Measurements from ENCODE around the gene EDC4.
"Not testable (repeated sequence)": the region's sequence is repeated elsewhere in the genome, so short reads cannot be mapped to it uniquely, and the experiment has no call there.

Gene EDC4

GRCh38 chr16:67872631-67873434, at the start of gene EDC4:
Gene EDC4 (plus strand): TSS chr16:67873052. CDS start chr16:67873262, 210 bp downstream.
- DNase-seq (ENCODE audit: low read depth) = no peak

- no peak for DNase-seq (ENCODE audit: low read depth)
These were observed 47.7 kb upstream of the EDC4 start for GRCh38 chr16:67825119-67825518.

DNA sequence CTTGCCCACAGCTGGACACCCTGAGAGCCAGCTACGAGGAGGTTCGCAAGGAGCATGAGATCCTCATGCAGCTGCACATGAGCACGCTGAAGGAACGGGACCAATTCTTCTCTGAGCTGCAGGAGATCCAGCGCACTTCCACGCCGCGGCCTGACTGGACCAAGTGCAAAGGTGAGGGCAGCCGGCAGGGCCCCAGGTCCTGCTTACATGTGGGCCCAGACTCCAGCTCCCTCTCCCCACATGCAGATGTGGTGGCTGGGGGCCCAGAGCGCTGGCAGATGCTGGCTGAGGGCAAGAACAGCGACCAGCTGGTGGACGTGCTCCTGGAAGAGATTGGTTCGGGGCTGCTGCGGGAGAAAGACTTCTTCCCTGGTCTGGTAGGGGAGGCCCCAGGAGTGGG, 46.9 kb upstream of the EDC4 start:
- DNase-seq (ENCODE audit: low read depth) = no peak

DNA sequence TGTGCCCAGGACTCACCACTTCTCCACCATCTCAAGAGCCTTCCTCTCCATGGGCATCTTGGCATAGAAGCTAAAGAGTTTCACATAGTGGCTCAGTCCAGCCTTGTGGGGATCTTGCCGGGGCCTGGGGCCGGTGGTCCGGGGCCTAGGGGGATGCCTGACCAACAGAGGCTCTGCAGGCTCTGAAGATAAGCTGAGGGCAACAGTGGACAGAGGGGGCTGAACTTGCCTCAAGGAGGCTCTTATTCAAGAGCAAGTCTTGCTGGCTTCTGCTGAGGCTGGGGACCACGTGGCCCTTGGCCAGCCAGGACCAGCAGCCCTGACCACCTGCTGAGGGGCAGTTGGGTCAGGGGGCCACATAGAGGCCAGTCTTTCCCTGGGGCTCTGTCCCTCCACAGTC, 44.2 kb upstream of the EDC4 start:
- no peak for DNase-seq (ENCODE audit: low read depth)

- no peak for DNase-seq (ENCODE audit: low read depth)
These were observed 39.8 kb upstream of the EDC4 start for GRCh38 chr16:67833030-67833414.

DNA sequence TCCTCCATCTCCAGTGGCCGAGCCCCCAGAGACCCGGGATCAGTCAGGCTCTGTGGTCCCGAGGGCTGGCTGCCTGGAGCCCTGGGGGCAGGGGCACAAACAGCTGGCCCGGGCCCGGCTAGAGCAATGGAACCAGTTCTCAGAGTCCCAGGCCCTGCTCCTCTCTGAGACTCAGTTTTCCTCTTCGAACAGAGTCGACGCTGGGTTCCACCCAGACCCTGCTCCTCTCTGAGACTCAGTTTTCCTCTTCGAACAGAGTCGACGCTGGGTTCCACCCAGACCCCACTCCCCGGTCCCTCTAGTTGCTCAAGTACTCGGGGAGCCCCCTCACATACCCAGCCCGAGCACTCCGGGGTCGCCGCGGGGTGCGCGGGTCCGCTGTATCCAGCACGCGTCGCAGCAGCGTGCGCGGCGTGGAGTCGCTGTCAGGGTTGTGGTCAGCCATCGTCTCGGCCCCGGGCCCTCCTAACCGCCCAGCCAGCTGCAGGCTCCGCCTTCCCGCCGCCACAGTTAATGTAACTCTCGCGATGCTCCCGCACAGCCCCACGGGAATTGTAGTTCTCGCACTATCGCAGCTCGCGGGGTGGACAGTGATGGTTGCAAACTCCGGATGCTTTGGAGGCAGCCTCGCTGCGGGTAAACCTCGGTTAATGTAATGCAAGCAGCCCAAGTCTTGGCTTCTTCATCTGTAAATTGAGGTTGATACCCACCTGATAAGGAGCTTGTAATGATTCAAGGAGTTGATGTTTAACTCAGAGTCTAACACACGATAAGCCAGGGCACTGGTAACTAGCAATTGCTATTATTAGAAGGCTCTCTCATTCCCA, 39.2 kb upstream of the EDC4 start:
- no peak for DNase-seq (ENCODE audit: low read depth)

DNA sequence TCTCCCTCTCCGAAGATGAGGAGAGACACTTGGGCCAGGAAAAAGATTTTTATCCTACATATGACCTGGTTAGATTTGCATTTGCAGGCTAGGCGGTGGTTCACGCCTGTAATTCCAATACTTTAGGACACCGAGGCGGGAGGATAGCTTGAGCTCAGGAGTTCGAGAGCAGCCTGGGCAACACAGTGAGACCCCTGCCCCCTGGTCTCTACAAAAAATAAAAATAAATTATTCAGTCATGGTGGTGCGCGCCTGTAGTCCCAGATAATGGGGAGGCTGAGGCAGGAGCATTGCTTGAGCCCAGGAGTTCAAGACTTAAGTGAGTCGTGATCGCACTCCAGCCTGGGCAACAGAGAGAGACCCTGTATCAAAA, 38.6 kb upstream of the EDC4 start:
- DNase-seq (ENCODE audit: low read depth) = no peak

DNA sequence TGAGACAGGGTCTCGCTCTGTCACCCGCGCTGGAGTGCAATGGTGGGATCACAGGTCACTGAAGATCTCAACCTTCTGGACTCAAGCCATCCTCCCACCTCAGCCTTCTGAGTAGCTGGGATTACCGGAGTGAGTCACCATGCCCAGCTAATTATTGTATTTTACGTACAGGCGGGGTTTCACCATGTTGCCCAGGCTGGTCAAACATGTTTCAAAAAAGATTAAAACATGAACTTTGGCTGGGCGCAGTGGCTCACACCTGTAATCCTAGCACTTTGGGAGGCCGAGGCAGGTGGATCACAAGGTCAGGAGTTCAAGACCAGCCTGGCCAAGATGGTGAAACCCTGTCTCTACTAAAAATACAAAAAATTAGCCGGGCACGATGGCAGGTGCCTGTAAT, 35.7 kb upstream of the EDC4 start:
- DNase-seq (ENCODE audit: low read depth) = not testable (repeated sequence)

DNA sequence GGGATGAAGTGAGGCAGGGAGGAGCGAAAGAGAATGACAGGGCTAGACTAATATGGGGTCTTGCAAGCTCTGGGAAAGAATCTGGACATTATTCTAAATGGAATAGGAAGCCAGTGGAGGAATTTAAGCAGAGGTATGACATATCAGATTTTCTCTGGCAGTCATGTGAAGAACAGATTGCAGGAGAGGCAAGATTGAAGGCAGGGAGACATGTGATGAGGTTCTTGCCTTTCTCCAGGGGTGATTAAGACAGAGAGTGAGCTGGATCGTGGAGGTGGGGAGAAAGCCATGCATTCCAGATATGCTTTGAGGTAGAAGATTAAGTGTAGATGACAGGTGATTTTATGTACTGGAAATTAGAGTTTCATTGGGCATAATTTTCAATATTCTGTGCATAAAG, 35.0 kb upstream of the EDC4 start:
- no peak for DNase-seq (ENCODE audit: low read depth)

- no peak for DNase-seq (ENCODE audit: low read depth)
These were observed 31.5 kb upstream of the EDC4 start for GRCh38 chr16:67841198-67841815.

GRCh38 chr16:67841816-67842508, 30.9 kb upstream of the EDC4 start, which contains the start of gene THAP11:
Gene THAP11 (plus strand): TSS chr16:67842320. CDS start chr16:67842555, 235 bp downstream.
- DNase-seq (ENCODE audit: low read depth) = peak; percentile 94

GRCh38 chr16:67842509-67843342, 30.1 kb upstream of the EDC4 start:
- no peak for DNase-seq (ENCODE audit: low read depth)

DNA sequence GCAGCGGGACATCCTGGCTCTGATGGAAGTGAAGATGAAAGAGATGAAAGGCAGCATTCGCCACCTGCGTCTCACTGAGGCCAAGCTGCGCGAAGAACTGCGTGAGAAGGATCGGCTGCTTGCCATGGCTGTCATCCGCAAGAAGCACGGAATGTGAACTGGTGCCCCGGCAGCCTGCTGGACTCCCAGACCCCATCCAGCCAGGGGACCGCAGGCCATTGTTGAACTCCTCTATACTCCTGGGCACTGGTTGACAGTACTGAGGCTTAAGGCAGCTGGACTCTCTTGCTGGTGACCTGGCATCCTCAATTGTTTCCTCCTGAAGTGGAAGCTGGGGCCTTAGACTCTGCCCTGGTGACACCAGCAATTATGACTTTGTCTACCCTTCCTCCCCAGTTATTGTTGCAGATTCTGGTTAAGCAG, 29.5 kb upstream of the EDC4 start:
- DNase-seq (ENCODE audit: low read depth) = no peak

- DNase-seq (ENCODE audit: low read depth) = no peak
These were observed 28.4 kb upstream of the EDC4 start for GRCh38 chr16:67844497-67844896.

- no peak for DNase-seq (ENCODE audit: low read depth)
These were observed 27.4 kb upstream of the EDC4 start for GRCh38 chr16:67845291-67846062.

- DNase-seq (ENCODE audit: low read depth) = no peak
These were observed 26.9 kb upstream of the EDC4 start for GRCh38 chr16:67846063-67846319.

GRCh38 chr16:67846320-67847063, 26.4 kb upstream of the EDC4 start, which contains the start of gene NUTF2:
Gene NUTF2 (plus strand): TSS chr16:67846933. CDS start chr16:67865131, 18,198 bp downstream.
- no peak for DNase-seq (ENCODE audit: low read depth)

DNA sequence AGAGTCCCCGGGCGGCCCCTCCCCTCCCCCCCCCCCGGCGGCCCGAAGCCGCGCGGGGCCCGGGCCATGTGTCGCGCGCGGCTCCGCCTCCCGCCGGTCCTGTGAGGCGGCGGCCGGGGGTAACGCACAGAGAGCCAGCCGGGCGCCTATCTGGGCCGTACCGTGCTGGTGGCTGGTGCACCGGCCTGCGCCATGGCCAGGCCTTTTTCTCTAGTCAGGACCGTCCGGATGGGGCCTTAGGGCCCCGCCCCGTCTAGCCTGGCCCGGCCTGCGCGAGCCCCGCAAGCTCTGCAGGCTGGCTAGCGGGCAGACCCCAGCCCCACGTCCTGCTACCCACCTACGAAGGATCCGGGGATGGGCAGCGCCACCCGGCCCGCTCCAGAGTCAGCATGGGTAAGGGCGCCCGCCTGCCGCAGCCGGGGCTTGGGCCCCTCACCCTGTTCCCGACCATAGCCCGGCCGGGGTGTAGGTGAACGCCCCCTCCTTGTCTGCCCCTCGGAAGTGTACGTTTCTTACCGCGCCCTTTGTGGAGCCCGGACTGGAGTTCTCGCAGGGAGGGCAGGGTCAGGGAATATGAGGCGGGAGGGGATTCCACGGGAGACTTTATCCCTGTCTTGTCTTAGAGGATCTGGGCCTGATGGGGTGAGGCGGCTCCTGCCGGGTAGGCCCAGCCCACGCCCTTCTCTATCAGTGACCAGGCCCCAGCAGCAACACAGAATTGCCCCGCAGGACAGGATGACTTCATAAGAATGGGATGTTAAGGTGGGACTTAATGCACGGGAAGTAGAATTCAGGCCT, 25.6 kb upstream of the EDC4 start, which contains the start of gene CENPT:
TSS of gene CENPT (minus strand) at position 630 of the 798 bp plus-strand sequence. CDS start 13,834 bp downstream, outside the sequence.
- DNase-seq (ENCODE audit: low read depth) = no peak

- DNase-seq (ENCODE audit: low read depth) = no peak
These were observed 24.7 kb upstream of the EDC4 start for GRCh38 chr16:67848118-67848517.
